NCI-H510A (cell line): ENCODE results near the gene CRB1.

Source experiments
- DNase-seq: peaks from one replicate; lab custom pipeline; 2025; lab: John Stamatoyannopoulos, UW

Gene CRB1

DNA sequence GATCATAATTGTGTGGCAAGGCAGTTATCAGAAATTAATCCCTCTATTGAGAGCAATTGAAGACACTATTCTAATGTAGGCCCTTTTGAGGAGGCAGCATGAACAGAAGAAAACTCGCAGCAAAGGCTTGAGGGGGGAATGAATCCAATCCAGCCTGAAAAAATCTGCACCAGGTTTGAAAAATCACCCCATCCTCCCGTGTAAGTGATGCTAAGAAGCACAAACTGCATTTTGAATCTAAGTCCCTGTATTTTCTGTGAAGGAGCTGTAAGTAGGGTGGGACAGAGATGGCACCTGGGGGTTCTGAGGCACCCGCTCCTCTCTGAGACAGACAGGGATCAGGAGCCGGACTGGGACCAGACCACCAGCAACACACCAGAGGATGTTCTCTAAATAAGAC lies at the start of gene CRB1:
CRB1 (plus strand) TSS at position 241 of the 400 bp plus-strand sequence. CDS start 161 bp downstream, outside the sequence.
- DNase-seq, result no peak

DNA sequence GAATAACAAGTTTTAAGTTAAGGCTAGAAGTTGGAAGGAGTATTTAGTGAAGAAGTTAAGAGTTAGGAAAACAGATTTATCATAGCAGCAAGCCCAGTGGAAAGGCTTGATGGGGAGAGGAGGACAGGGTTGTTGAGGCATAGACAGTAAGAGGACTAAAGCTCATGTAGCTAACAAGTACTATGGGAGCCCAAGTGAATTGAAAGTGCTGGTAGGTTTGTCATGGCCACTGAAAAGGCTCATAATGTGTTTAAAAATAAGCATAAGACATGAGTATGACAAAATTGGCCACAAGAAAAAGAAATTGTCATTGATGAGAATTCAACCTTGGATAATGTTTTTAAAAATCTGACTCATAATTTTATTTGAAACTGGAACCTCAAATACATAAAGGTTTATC lies 49.2 kb upstream of the CRB1 start:
- DNase-seq, result no peak

DNA sequence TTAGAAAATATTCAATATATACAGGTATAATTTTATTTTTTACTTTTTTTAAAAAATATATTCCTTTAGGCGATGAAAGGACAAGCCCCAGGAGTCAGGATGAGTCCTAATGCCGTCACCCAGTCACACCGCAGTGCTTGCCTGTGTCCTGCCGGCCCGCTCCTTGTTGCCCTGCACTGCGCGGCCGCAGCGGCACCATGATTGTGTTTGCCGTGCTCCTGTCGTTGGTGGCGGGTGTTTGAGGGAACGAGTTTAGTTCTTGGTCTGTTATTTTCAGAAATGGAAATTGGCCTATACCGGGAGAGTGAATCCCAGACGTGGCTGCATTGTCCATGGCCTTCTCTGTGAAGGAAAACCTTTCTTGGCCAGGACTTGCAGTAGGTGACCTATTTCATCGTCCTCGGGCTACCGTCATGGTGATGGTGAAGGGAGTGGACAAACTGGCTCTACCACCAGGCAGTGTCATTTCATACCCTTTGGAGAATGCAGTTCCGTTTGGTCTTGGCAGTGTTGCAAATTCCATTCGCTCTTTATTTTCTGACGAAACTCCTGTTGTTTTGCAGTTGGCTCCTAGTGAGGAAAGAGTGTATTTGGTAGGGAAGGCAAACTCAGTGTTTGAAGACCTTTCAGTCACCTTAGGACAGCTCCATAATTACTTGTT lies 45.9 kb upstream of the CRB1 start:
- peak; percentile 3 for DNase-seq

DNA sequence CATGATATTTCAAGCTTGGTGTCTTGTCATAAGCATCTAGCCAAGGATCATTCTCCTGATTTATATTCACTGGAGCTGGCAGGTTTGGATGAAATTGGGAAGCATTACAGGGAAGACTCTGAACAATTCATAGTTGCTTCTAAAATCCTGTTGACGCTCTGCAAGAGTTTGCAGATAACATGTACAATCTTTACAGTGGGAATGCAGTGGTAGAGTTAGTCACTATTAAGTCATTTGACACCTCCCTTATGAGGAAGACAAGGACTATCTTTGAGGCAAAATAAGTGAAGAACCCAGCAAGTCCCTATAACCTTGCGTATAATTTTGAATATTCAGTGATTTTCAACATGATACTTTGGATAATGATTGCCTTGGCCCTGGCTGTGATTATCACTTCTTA lies 45.3 kb upstream of the CRB1 start:
- DNase-seq, result no peak

DNA sequence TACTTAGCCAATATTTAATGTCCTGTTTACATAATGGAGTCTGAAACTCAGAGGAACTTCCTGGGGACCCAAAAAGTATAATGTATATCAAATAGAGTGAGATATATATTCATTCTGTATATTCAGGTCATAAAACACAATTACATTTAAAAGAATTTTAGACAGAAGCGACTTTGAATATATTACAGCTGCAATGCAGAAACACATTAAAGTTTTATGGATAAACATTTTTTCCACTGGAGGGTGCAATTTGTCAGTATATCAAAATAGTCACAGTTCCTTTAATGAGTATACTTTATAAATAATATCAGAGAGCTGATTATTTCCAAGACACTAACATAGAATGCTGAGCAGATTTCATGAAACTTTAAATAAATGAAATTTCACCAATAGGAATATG lies 43.9 kb upstream of the CRB1 start:
- DNase-seq, result no peak

DNA sequence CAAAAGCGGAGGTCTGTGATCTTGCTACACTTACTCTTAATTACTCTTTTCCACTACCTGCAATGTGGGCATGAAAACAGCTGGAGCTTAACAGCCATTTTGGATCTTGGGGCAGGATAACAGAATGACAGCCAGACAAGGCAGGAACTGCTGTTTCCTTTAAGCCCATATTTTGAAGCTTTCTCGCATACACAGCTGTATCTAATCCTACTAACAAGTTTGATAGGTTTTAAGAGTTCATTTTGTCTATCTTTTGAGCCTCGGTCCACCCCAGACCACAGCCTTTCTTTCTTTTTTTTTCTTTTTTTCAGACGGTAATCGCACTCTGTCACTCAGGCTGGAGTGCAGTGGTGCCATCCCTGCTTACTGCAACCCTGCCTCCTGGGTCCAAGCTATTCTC lies 42.4 kb upstream of the CRB1 start:
- DNase-seq, result no peak

DNA sequence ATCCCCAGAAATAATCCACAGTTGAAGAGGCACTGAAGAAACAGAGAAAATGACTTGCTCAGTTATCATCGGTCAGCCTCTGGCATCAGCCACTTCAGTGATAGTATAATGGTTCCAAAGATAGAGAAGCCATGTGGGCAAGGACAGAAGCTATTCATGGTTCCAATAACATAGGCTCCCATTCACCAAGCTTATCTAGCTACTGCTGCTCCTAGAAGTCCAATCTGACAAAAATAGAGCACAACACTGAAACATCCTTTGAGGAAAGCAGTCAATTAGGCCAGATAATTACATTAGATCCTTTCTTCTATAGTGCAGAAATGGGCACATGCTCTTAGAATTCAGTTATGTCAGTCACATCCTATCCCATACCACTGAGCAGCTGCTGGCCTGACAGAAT lies 33.5 kb upstream of the CRB1 start:
- no peak for DNase-seq

DNA sequence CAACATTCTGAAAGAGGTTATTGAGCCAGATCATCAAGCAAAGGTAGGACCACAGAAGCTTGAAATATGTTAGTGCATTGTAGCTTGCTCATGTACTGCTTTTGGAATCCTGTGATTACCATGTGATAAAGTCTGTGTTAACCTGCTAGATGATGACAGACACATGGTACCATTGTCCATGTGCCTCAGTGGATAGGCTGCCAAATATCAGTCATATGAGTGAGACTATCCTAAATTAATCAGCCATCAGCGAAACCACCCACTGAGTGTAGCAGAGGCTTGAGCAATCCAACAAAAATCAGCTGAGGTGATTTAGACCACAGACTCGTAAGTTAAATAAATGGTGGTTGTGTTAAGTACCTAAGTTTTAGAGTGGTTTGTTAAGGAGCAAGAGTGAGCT lies 32.7 kb upstream of the CRB1 start:
- no peak for DNase-seq

DNA sequence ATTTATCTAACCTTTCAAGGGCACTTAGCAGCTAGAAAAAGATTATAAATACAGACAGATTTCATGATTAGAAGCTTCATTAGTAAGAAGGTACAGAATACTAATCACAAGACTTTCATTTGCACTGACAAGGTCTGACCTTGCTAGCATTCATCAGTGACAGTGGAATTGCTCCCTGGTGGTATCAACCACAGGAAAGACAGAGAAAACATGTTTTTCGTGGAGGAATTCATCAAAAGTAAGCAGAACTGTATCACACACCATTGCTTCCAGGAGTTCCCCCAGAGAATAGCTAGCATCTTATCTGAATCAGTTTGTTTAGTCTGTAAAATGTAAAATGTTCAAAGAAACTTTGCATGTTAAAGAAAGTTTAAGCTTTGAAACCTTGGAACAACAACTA lies 20.6 kb upstream of the CRB1 start:
- DNase-seq, result no peak

DNA sequence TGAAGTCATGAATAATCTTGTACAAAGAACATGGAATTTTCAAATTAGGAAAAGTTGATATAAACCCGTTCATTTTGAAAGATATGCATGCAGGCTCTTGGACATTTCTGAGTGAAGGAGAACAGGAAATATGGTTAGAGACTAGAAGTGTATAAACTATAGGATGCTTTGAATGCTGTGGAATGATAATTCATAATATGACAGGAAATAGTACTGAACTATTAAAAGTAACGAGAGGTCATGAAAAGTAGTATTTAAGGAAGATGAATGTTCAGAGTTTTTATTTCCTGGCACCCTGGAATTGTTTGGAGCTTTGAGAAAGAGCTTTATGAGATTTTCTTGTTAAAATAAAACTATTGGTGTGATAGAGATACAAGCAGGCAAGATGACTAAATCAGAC lies 18.7 kb upstream of the CRB1 start:
- no peak for DNase-seq

DNA sequence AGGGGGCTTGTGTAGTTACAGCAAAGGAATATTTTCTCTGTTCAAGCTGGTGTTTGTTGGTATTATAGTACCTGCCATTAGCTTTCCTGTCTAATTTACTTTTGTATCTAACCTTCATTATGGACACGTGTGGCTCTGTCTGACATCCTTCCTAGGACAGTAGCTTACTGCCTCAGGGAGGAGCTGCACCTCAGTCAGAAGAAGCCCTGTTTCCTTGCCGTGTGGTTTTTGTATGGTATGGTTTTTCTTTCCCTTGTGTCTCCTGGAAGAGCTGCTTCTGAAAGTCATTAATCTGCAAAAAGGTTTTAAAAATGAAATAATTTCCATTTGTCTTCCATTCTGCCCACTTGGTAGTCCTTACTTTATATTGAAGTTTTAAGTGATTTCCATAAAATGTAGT lies 17.4 kb upstream of the CRB1 start:
- no peak for DNase-seq

DNA sequence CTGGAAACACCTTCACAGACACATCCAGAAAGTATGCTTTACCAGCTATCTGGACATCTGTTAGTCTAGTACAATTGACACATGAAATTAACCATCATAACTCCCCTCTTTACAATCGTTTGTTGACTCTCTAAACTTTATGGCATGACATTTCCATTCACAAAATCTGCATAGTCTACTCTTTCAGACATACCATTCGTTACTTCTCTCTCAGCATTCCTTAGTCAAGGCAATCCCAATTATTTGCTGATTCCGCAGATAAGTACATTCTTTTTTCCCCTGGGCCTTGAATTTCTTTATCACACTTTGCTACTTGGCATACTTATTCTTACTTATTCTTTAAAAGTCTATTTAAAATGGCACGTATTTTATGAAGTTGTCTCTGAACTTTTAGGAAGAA lies 15.1 kb upstream of the CRB1 start:
- no peak for DNase-seq

DNA sequence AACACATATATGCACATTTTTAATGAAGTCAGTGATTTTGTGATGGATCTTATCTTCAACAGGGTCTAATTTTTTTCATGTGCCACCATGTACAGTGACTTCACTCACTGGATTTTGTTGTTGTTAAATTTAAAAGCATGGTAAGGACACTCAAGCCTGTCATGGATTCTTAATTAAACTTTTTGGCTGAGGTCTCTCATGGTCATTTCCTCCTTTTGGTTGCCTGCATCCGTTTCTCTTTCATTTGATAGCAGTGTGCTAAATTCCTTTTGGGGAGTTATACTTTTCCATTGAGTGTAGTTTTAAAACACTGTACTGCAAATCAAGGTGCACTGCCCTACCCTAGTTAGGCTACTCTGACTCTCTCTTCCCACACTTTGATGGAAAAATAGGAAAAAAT lies 13.2 kb upstream of the CRB1 start:
- no peak for DNase-seq

DNA sequence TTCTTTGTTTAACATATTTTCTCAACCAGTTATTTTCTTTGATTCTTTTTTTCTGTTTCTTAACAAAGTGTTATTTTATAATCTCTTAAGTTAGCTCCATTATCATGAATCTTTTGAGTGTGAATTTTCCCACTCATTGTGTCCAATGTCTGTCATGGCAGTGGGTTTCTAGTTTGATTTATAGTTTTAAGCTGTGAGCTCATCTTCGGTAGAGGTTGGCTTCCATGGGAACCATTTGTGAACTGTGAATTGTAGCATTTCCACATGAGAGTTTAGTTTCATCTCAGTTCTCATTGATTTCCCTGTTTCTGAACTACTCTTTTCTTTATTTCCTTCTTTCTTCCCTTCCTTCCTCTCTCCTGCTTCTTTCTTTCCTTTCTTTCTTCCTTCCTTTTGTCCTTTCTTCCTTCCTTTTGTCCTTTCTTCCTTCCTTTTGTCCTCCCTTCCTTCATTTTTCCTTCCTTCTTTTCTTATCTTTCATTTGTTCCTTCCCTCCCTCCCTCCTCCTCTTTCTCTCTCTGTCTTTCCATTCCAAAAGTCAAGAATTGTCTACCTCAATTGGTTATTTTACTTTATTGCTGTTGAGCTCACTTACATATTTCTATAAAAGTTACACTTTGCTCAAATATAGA lies 3.0 kb upstream of the CRB1 start:
- no peak for DNase-seq

DNA sequence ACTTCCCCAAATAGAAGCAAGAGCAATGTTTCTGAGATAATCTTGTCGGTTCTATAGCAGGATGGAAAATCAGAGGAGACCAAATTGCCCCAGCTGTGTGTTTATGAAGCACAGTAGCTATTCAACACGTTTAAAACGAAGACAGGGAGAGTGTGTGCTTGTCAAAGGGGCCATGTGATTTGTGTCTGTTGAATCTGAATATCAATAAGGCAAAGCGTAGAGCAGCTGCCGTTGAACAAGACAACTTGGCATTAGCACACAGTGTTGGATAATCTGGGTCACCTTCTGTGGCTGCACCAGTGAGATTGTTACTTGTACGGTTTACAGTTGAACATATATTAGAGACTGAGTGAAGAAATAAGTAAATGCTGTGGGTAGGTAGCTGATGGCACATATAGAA lies 1.0 kb downstream of the CRB1 start:
- DNase-seq, result peak; percentile 23

DNA sequence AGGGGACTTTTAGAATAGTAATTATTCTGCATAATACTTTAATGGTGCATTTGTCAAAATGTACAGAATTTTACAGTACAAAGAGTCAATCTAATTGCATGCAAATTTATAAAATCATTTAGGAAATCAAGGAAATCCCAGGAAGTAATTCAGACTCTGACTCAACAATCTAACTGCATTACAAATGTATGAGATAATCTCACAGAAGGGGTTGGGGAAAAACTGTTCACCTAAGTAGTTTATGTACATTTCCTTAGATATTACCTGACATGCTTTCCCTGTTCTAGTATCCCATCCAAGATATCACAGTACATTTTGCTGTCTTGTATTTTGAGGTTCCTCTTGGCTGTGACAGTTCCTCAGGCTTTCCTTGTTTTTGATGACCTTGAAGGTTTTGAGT lies 4.7 kb downstream of the CRB1 start:
- DNase-seq, result no peak

DNA sequence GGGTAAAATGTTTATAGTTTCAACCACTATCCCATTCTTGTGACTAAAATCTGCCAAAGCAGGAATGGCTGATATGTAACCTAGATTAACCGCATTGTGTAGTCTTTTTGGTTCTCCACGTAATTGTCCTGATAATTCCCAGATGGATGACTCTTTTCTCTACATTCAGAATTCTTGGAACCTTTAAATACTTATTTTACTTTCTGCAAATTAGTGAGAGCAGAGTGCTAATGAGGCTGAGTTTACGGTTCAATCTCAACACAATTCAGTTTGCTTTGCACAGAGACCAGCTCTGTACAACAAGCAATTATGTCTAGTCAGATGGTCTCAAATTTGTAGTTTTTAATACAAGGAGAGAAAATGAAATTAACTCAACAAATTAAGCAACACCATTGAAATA lies 9.1 kb downstream of the CRB1 start:
- DNase-seq, result no peak

DNA sequence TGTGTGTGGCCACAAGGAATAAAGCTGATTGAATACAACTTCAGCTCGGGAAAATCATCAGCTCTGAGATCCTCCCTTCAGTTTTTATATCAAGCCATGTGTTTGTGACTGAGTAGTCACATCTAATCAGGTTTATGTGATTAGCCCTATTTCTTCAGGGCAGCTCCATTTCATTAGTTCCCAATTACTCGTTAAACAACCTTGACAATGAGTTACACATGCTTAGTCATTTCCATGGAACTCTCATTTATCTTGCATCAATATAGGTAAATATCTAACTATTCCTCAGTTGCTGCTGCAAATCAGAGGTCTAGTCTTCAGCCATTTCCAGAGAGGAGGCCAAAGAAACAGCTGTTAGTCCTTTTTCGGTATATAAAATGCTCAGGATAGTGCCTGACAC lies 16.3 kb downstream of the CRB1 start:
- DNase-seq, result no peak

DNA sequence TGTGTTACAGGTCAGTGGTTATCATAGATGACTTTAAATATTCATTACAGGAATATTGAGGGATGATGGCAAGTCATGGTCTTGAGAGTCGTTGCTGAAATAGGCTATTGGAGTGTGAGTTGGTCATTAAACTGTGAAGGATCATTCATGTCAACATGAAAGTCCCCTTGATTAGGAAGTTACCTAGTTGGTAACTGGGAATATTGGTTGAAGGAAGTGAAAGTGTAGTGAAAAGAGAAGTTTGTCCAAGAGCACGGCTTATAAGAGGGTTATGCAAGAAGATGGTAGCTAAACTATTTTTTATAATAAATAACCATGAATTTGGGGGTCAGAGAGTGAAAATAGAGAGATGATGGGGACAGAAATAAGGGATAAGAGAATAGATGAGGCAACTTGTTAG lies 16.9 kb downstream of the CRB1 start:
- no peak for DNase-seq

DNA sequence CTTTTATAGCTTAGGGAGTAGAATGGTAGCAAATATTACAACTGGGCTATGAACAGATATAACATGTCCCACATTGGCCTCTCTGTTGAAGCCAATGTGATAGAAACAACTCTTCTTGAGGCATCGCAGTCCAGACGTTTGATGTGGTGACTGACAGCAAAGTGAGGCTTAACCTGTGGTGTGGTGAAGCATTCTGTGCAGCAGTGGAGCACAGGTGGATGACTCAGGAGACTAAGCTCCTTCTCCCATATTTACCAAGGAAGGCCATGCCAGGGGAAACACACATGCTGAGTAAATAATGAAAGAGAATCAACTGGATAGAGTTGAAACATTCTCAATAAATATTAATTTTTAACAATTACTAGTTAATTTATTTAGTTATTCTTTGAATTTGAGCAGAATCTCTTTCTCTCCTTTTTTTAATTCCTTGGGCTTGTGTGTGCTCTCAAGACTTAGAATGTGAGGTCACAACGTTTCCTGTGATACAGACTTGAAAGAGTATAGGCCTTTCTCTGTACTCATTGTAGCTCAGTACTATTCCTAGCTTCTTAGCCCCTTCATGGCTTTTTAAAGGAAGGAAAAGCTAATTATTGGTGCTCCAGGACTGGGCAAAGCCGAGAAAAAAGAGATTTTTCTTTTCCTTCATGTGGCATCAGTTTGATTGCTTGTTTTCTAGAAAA lies 17.6 kb downstream of the CRB1 start:
- no peak for DNase-seq

DNA sequence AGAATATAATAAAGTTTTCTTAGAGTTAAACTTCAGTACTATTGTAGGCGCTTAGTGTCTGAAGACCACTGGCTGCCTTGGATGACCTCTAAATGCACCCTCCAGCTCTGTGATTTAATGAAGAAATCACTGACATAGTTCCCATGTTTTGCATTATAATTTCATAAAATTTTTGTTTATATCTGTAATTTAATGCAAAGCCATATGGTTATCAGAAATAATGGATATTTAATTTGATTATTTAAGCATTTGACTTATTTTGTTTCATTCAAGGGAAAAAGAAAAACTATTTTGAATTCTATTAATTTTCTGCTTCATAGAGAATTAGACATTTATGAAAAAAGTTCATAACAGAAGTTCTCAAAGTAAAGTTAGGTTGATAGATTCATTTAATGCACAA lies 18.6 kb downstream of the CRB1 start:
- no peak for DNase-seq

DNA sequence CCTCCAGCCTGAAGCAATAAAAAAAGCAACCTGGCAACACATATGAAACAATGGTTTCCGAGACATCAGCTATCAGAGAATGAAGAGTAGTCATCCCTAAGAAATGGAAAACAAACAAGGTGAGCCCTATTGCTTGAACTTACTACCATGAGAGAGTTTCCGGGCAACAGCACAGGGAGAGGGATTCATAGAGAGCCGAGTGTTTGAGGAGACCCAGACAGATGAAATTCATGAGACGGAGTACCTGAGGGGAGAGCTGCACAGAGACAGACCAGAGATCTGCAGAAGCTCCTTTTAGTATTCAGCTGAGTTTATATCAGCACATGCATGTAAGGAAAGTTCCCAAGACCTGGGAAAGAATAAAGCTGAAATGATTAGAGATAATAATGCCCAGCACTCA lies 19.8 kb downstream of the CRB1 start:
- no peak for DNase-seq

DNA sequence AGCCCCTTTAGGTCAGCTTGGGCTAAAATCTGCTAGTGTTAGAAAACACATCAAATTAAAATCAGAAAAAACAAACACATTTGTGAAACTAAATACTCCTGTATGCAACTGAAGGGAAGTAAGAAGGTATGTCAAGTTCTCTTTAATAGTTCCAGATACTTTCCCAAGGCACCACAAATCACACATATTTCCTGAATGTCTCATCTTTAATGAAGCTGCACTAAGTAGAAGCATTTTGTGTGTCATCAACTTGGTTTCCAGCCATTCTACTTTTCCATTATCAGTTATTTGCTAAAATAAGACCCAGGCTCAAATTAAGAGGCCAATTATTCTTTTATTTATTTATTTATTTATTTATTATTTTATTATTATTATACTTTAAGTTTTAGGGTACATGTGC lies 34.7 kb downstream of the CRB1 start:
- no peak for DNase-seq

DNA sequence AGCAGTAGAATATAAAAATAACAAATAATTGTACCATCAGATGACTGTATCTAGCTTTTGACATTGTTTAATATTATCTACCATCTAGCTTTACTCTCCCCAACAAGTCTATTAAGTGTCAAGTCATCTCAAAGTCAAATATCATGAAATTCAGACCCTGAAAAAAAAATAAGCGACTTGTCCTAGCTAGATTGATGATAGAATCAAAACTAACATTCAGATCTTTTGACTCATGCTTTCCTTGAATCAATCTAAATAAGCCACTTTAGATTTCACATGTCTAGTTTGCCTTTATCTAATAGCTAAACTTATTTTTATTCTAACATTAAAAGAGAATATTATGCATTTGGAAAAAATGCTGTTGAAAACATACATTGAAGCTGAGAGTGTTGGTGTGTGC lies 35.4 kb downstream of the CRB1 start:
- no peak for DNase-seq
